Measurements from ENCODE around the gene GCNT4. TPM values are rescaled to one million over a fixed set of nuclear protein-coding genes. Genes with fewer than 3 reads are reported as not detected.
A peak's percentile ranks its signal among the peaks of the same experiment; 100 is the strongest.

GCNT4 gene
- polyA plus RNA-seq, 1 experiment, result 3.7 TPM

GRCh38 chr5:75009556-75010345, 42.6 kb downstream of the GCNT4 start:
- no peak overlapping the region for H3K4me3 ChIP-seq (ENCODE audit: low read depth, low read length)
- ChIA-PET CTCF (no interaction called here), POLR2A (no interaction called here)
- no peaks in the 10 kb centered on the region for H3K27me3 ChIP-seq (ENCODE audit: control insufficient read depth, insufficient read depth, low read length)
- DNase-seq (ENCODE audit: low read depth), result no peak
- H3K36me3 ChIP-seq (ENCODE audit: control insufficient read depth, insufficient read depth, low read length), result no peaks in the 10 kb centered on the region
- TF ChIP-seq CTCF (IDR thresholded peaks at IDR 0.05; ENCODE audit: insufficient read depth, low read depth, low read length), result no peak

- no peaks in the 10 kb centered on the region for H3K36me3 ChIP-seq (ENCODE audit: control insufficient read depth, insufficient read depth, low read length)
- no peaks in the 10 kb centered on the region for H3K27me3 ChIP-seq (ENCODE audit: control insufficient read depth, insufficient read depth, low read length)
- peak; percentile 56 for DNase-seq (ENCODE audit: low read depth)
- ChIA-PET CTCF (interaction anchor here (0.6 to 1.2 kb wide), 3 partner anchors 12 to 139 kb away, joined by 3 to 5 read pairs (median 3); no protein-coding TSS in a partner anchor), POLR2A (no interaction called here)
- TF ChIP-seq CTCF (IDR thresholded peaks at IDR 0.05; ENCODE audit: insufficient read depth, low read depth, low read length), result no peak
- H3K4me3 ChIP-seq (ENCODE audit: low read depth, low read length), result no peak overlapping the region
These were observed 45.2 kb downstream of the GCNT4 start for GRCh38 chr5:75006865-75007822.

GRCh38 chr5:75005561-75005960, 46.8 kb downstream of the GCNT4 start:
- Histone ChIP-seq H3K4me3 (ENCODE audit: low read depth, low read length) (no peak overlapping the region), H3K36me3 (ENCODE audit: control insufficient read depth, insufficient read depth, low read length) (no peaks in the 10 kb centered on the region), H3K27me3 (ENCODE audit: control insufficient read depth, insufficient read depth, low read length) (no peaks in the 10 kb centered on the region)
- CTCF ChIA-PET, result no interaction called here
- no peak for TF ChIP-seq CTCF (IDR thresholded peaks at IDR 0.05; ENCODE audit: insufficient read depth, low read depth, low read length)
- DNase-seq (ENCODE audit: low read depth), result no peak
- POLR2A ChIA-PET, result no interaction called here

Small RNA genes within 50 kb of the gene (small RNA-seq; reads per million reads assigned to genes)
- gene AC093259.1 (ENCODE audit: insufficient read length, low read depth, low replicate concordance), result not detected

Other genes with a start within 250 kb of the GCNT4 start
- 0.22 and 0.48 TPM in 2 replicates for gene FAM169A, start 186.2 kb downstream of the GCNT4 start, polyA plus RNA-seq (2011; rRNA removed)
- gene ANKRD31, start 184.3 kb upstream of the GCNT4 start, polyA plus RNA-seq (2011; rRNA removed), result 0.02 and 0.07 TPM in 2 replicates